BE2C (cell line): ENCODE data around the gene EN2.
"Not testable (repeated sequence)": the region's sequence is repeated elsewhere in the genome, so short reads cannot be mapped to it uniquely, and the experiment has no call there.

Source experiments
- DNase-seq: peaks from one replicate; pipeline ENCODE4 v3.0.0-alpha.2; 2020
- H3K27me3 ChIP-seq: fragments of 250-450 bp; sonication (Bioruptor Pico); 2 replicates; pipeline ENCODE4 v1.5.1; 2020; ENCODE audit warnings: mild to moderate bottlenecking
- H3K36me3 ChIP-seq: fragments of 250-450 bp; sonication (Bioruptor Pico); 2 replicates; pipeline ENCODE4 v1.5.1; 2020; ENCODE audit warnings: mild to moderate bottlenecking
- H3K4me1 ChIP-seq: fragments of 250-450 bp; sonication (Bioruptor Pico); 2 replicates; pipeline ENCODE4 v1.5.1; 2020
- H3K4me3 ChIP-seq: 2 replicates; pipeline ENCODE4 v1.5.1; 2011; ENCODE audit warnings: low read depth, low read length
- H3K9me3 ChIP-seq: fragments of 250-450 bp; sonication (Bioruptor Pico); 2 replicates; pipeline ENCODE4 v1.5.1; 2020
- TF ChIP-seq, protein P1 (sequence below): IDR thresholded peaks from 2 replicates; pipeline ENCODE4 v1.5.1; 2012; ENCODE audit warnings: mild to moderate bottlenecking, low read depth, low read length

The EN2 gene

GRCh38 chr7:155438777-155439176, 19.2 kb upstream of the EN2 start:
- TF ChIP-seq, protein P1, sequence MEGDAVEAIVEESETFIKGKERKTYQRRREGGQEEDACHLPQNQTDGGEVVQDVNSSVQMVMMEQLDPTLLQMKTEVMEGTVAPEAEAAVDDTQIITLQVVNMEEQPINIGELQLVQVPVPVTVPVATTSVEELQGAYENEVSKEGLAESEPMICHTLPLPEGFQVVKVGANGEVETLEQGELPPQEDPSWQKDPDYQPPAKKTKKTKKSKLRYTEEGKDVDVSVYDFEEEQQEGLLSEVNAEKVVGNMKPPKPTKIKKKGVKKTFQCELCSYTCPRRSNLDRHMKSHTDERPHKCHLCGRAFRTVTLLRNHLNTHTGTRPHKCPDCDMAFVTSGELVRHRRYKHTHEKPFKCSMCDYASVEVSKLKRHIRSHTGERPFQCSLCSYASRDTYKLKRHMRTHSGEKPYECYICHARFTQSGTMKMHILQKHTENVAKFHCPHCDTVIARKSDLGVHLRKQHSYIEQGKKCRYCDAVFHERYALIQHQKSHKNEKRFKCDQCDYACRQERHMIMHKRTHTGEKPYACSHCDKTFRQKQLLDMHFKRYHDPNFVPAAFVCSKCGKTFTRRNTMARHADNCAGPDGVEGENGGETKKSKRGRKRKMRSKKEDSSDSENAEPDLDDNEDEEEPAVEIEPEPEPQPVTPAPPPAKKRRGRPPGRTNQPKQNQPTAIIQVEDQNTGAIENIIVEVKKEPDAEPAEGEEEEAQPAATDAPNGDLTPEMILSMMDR: no peak
- Histone ChIP-seq H3K36me3 (no peaks in the 10 kb centered on the region), H3K27me3 (peaks cover 82% of the 10 kb centered on the region), H3K9me3 (no peaks in the 10 kb centered on the region), H3K4me1 (no peaks in the 10 kb centered on the region), H3K4me3 (no peak overlapping the region)
- no peak for DNase-seq

GRCh38 chr7:155439311-155440017, 18.5 kb upstream of the EN2 start:
- TF ChIP-seq, protein P1: no peak
- Histone ChIP-seq H3K4me3 (no peak overlapping the region), H3K36me3 (no peaks in the 10 kb centered on the region), H3K9me3 (no peaks in the 10 kb centered on the region), H3K4me1 (no peaks in the 10 kb centered on the region), H3K27me3 (peaks cover 85% of the 10 kb centered on the region)
- DNase-seq: no peak

GRCh38 chr7:155440018-155440410, 17.9 kb upstream of the EN2 start:
- TF ChIP-seq, protein P1: no peak
- Histone ChIP-seq H3K27me3 (peaks cover 88% of the 10 kb centered on the region), H3K4me1 (no peaks in the 10 kb centered on the region), H3K9me3 (no peaks in the 10 kb centered on the region), H3K36me3 (no peaks in the 10 kb centered on the region), H3K4me3 (no peak overlapping the region)
- DNase-seq: no peak

- no peak for DNase-seq
- no peak overlapping the region for H3K4me3 ChIP-seq
- no peaks in the 10 kb centered on the region for H3K9me3 ChIP-seq
- H3K36me3 ChIP-seq: no peaks in the 10 kb centered on the region
- no peaks in the 10 kb centered on the region for H3K4me1 ChIP-seq
- H3K27me3 ChIP-seq: peaks cover 87% of the 10 kb centered on the region
- TF ChIP-seq, protein P1: no peak
Observed at GRCh38 chr7:155441856-155442255, 16.1 kb upstream of the EN2 start.

DNA sequence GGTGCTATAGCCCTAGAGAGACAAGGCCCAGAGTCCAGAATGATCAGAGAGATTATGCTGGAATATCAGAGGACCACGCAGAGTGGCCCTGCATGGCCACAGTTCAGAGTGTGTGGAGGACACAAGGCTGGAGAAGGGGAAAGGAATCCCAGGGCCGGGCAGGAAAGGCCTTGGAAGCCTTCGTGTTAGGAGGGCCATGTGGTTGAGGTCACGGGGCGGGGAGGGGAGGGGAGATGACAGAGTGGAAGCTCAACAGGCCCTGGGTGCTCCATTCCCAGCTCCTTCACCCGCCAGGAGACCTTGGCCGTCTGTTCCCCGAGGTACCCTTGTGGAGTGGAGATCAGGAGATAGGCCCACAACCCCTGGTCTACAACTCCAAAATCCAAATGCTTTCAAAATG, 13.2 kb upstream of the EN2 start:
- H3K4me3 ChIP-seq: no peak overlapping the region
- no peak for DNase-seq
- peaks cover 88% of the 10 kb centered on the region for H3K27me3 ChIP-seq
- H3K4me1 ChIP-seq: no peaks in the 10 kb centered on the region
- TF ChIP-seq, protein P1: no peak
- no peaks in the 10 kb centered on the region for H3K9me3 ChIP-seq
- H3K36me3 ChIP-seq: no peaks in the 10 kb centered on the region

- not testable (repeated sequence) for H3K9me3 ChIP-seq, H3K36me3 ChIP-seq, DNase-seq, H3K4me1 ChIP-seq, H3K4me3 ChIP-seq
- H3K27me3 ChIP-seq: peaks cover 88% of the 10 kb centered on the region
Observed at GRCh38 chr7:155445606-155446005, 12.3 kb upstream of the EN2 start.

DNA sequence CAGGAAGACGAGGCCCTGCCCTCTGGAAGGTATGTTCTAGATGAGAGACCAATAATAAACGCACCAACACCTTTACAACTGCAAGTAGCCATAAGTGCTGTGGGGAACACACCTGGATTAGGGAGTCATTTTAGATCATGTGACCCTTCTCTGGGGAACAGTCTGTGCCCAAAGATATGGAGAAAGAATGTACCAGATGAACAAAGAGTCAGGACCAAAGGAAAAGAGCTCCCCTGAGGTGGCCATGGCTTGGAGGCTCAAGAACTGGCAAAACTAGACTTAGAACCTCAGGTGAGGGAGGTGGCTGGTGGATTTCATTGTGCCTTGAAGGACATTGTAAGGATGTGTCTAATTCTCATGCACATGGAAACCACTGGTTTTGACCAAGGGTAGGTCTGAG, 10.3 kb upstream of the EN2 start:
- TF ChIP-seq, protein P1: no peak
- no peaks in the 10 kb centered on the region for H3K9me3 ChIP-seq

More for the DNA sequence above, 10.3 kb upstream of the EN2 start:
- peaks cover 90% of the 10 kb centered on the region for H3K27me3 ChIP-seq
- H3K4me1 ChIP-seq: no peaks in the 10 kb centered on the region
- H3K36me3 ChIP-seq: no peaks in the 10 kb centered on the region
- H3K4me3 ChIP-seq: no peak overlapping the region
- DNase-seq: no peak
